ENCODE measurements around the gene CCDC106. TPM values are rescaled to one million over a fixed set of nuclear protein-coding genes. Genes with fewer than 3 reads are reported as not detected.

The CCDC106 gene
- polyA plus RNA-seq, 1 donor (not counting 4 experiments of a cell fraction or from before 2014, with no cell fraction given) = 3.1 TPM

- Histone ChIP-seq H3K79me2 (ENCODE audit: control insufficient read depth, insufficient read depth, low read length) (no peaks in the 10 kb centered on the region), H3K9ac (ENCODE audit: control insufficient read depth, extremely low read depth, insufficient read depth, low read length) (no peak overlapping the region), H3K9me3 (ENCODE audit: control insufficient read depth, low read depth, low read length) (no peaks in the 10 kb centered on the region), H2AFZ (ENCODE audit: control insufficient read depth, low read length) (no peak overlapping the region), H4K20me1 (ENCODE audit: control insufficient read depth, extremely low read depth, insufficient read depth, low read length) (no peaks in the 10 kb centered on the region), H3K27me3 (ENCODE audit: control insufficient read depth, extremely low read depth, insufficient read depth, low read length) (no peaks in the 10 kb centered on the region), H3K4me3 (ENCODE audit: control insufficient read depth in 2 of 3, extremely low read depth in 1 of 3, insufficient read depth in 2 of 3, low read depth in 1 of 3, low read length in 3 of 3) (no peak overlapping the region), H3K4me2 (ENCODE audit: control insufficient read depth, extremely low read depth, insufficient read depth, low read depth, low read length) (no peak overlapping the region), H3K27ac (ENCODE audit: control insufficient read depth, insufficient read depth, low read length) (no peak overlapping the region), H3K9me1 (ENCODE audit: control insufficient read depth, extremely low read depth, insufficient read depth, low read length) (no peaks in the 10 kb centered on the region), H3K4me1 (ENCODE audit: control insufficient read depth, extremely low read depth, insufficient read depth, low read length) (no peaks in the 10 kb centered on the region), H3K36me3 (ENCODE audit: control insufficient read depth in 2 of 2, extremely low read depth in 1 of 2, insufficient read depth in 2 of 2, low read length in 2 of 2) (peaks cover 8 to 37% of the 10 kb centered on the region in 2 experiments)
- DNase-seq (ENCODE audit: low read depth, low spot score) (no peak), FAIRE-seq (no peak)
- dilution Hi-C loops (cut with MboI; ENCODE audit: extremely low pct_ligation_motif_present, low sequenced_read_pairs) = no loop called here
- TF ChIP-seq CTCF (optimal IDR thresholded peaks at IDR 0.05 in 1 of 3, IDR thresholded peaks at IDR 0.05 in 1 of 3, conservative IDR thresholded peaks at IDR 0.05 in 1 of 3; ENCODE audit: extremely low read depth in 1 of 3, insufficient read depth in 2 of 3, low read length in 3 of 3) (no peak), EZH2 (IDR thresholded peaks at IDR 0.05; ENCODE audit: low read length) (no peak)
These were observed 48.5 kb downstream of the CCDC106 start for GRCh38 chr19:55696301-55697068.

DNA sequence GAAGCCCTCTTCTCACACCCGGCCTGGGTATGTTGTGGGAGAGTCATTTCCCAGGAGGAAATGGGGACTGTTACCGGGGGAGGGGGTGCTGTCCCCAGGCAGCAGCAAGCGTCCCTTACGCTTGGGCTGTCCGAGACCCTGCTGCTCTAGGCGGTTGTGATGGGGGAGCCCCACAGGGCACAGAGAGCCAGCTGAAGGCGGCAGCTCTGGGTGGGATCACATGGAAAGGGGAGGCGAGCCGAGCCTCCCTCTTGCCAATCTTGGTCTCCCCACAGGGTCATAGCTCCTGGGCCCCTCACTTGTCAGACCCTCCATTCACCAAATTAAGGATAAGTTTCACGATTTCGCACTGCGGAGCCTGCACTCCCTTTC lies 49.0 kb downstream of the CCDC106 start:
- no peak overlapping the region for H3K27ac ChIP-seq (ENCODE audit: control insufficient read depth, insufficient read depth, low read length)
- FAIRE-seq (no peak), DNase-seq (ENCODE audit: low read depth, low spot score) (no peak)
- H2AFZ ChIP-seq (ENCODE audit: control insufficient read depth, low read length) = no peak overlapping the region
- H3K9ac ChIP-seq (ENCODE audit: control insufficient read depth, extremely low read depth, insufficient read depth, low read length) = no peak overlapping the region
- peaks cover 8 to 37% of the 10 kb centered on the region in 2 experiments for H3K36me3 ChIP-seq (ENCODE audit: control insufficient read depth in 2 of 2, extremely low read depth in 1 of 2, insufficient read depth in 2 of 2, low read length in 2 of 2)
- H3K4me2 ChIP-seq (ENCODE audit: control insufficient read depth, extremely low read depth, insufficient read depth, low read depth, low read length) = no peak overlapping the region
- H3K4me1 ChIP-seq (ENCODE audit: control insufficient read depth, extremely low read depth, insufficient read depth, low read length) = no peaks in the 10 kb centered on the region
- no peaks in the 10 kb centered on the region for H3K27me3 ChIP-seq (ENCODE audit: control insufficient read depth, extremely low read depth, insufficient read depth, low read length)
- H3K9me3 ChIP-seq (ENCODE audit: control insufficient read depth, low read depth, low read length) = no peaks in the 10 kb centered on the region
- H3K9me1 ChIP-seq (ENCODE audit: control insufficient read depth, extremely low read depth, insufficient read depth, low read length) = no peaks in the 10 kb centered on the region
- H3K79me2 ChIP-seq (ENCODE audit: control insufficient read depth, insufficient read depth, low read length) = no peaks in the 10 kb centered on the region
- dilution Hi-C loops (cut with MboI; ENCODE audit: extremely low pct_ligation_motif_present, low sequenced_read_pairs) = no loop called here
- no peak overlapping the region for H3K4me3 ChIP-seq (ENCODE audit: control insufficient read depth in 2 of 3, extremely low read depth in 1 of 3, insufficient read depth in 2 of 3, low read depth in 1 of 3, low read length in 3 of 3)
- TF ChIP-seq CTCF (optimal IDR thresholded peaks at IDR 0.05 in 1 of 3, IDR thresholded peaks at IDR 0.05 in 1 of 3, conservative IDR thresholded peaks at IDR 0.05 in 1 of 3; ENCODE audit: extremely low read depth in 1 of 3, insufficient read depth in 2 of 3, low read length in 3 of 3) (no peak), EZH2 (IDR thresholded peaks at IDR 0.05; ENCODE audit: low read length) (no peak)
- H4K20me1 ChIP-seq (ENCODE audit: control insufficient read depth, extremely low read depth, insufficient read depth, low read length) = no peaks in the 10 kb centered on the region

Measured in keratinocyte (primary cell).